Measurements from ENCODE around the gene PERM1.

- no peak for TF ChIP-seq CTCF (conservative IDR thresholded peaks at IDR 0.05; ENCODE audit: low read length)
- no peak for TF ChIP-seq EZH2phosphoT487 (IDR thresholded peaks at IDR 0.05; ENCODE audit: borderline replicate concordance, low read depth, low read length)
Measured at GRCh38 chr1:929712-930632, 51.9 kb downstream of the PERM1 start.
